ENCODE data around the gene MRPL44. TPM values are rescaled to one million over a fixed set of nuclear protein-coding genes. Genes with fewer than 3 reads are reported as not detected.
"Not testable (repeated sequence)": the region's sequence is repeated elsewhere in the genome, so short reads cannot be mapped to it uniquely, and the experiment has no call there.

Gene MRPL44
- total RNA-seq, 1 donor from 2014 or later = 37.4 TPM

DNA sequence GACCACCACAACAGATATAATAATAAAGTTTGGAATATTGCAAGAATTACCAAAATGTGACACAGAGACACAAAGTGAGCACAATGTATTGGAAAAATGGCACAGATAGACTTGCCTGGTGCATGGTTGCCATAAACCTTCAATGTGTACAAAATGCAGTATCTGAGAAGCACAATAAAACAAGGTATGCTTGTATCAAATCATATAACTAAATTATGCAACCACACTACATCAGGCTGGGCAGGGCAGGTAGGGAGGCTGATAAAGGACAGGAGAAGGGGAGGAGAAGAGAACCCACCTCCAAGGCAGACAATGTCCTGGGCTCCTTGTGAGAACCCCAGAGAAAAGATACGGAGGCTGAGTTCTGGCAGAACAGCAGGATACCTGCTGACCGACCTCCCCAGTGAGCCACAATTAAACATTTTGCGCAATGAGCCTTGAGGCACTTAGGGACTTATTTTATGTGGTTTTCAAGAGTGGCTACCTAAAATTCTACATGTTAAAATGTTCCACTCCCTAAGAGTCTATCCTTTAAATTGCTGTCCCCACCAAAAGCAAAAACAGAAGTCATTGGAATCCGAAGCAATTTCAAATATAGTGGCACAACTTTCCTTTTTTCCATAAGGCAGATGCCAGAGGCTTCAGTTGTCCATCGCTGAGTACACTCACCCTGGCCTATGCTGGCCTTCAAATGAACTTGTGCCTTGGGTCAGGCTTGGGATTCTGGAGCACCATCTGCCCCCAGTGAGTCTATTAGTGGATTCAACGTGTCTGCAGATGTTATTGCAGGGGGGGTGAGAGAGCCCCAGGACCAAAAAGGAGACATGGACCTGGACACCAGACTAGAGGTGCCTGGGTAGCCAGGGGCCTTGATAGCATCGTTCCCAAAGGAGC is 28.9 kb upstream of the MRPL44 start:
- intact Hi-C loops (cut with micrococcal nuclease) = loop anchor here (1.0 kb wide), 1 partner anchor 9 kb away; no protein-coding TSS in a partner anchor
- Mint-ChIP-seq H3K9me3 (no peaks in the 10 kb centered on the region), H3K36me3 (ENCODE audit: low read depth) (peaks cover 23% of the 10 kb centered on the region), H3K27ac (no peak overlapping the region), H3K4me3 (no peak overlapping the region), H3K27me3 (no peaks in the 10 kb centered on the region), H3K4me1 (peaks cover 38% of the 10 kb centered on the region)
- no peak for DNase-seq

DNA sequence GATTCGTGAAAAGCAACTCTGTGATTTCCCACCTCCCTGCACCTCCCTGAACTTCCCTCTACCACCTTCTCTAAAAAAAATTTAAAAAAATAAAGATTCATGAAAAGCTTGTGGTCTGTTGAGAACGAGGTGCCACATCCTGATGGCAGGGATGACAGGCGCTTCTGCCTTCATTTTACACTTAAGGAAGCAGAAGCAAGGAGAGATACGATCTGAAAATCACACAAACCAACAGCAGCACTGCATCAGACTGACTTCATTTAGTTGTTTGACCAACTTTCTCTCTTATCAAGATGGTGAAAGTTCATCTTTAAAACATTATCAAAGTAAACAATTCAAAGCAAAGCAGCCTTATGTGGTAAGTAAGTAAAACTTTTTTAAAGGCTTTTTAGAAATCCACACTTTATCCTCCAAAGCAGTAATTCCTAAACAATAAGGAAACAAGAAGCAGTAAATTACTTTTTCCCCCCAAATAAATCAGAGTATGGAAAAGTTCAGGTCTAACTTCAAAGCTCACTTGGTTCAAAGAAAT is 27.6 kb upstream of the MRPL44 start:
- DNase-seq = peak; percentile 75
- intact Hi-C loops (cut with micrococcal nuclease) = loop anchor here (1.0 kb wide), 1 partner anchor 8 kb away; no protein-coding TSS in a partner anchor
- Mint-ChIP-seq H3K36me3 (ENCODE audit: low read depth) (peaks cover 20% of the 10 kb centered on the region), H3K27me3 (no peaks in the 10 kb centered on the region), H3K9me3 (no peaks in the 10 kb centered on the region), H3K4me1 (peaks cover 43% of the 10 kb centered on the region), H3K27ac (peak overlapping the region; percentile 82), H3K4me3 (peak overlapping the region; percentile 47)

- no peak for DNase-seq
- peaks cover 50% of the 10 kb centered on the region for H3K4me1 Mint-ChIP-seq
- H3K27me3 Mint-ChIP-seq = no peaks in the 10 kb centered on the region
- H3K9me3 Mint-ChIP-seq = no peaks in the 10 kb centered on the region
- peak overlapping the region; percentile 82 for H3K27ac Mint-ChIP-seq
- H3K4me3 Mint-ChIP-seq = peak overlapping the region; percentile 47
- intact Hi-C loops (cut with micrococcal nuclease) = no loop called here
- H3K36me3 Mint-ChIP-seq (ENCODE audit: low read depth) = peaks cover 19% of the 10 kb centered on the region
Observed at GRCh38 chr2:223930103-223930976, 26.9 kb upstream of the MRPL44 start.

GRCh38 chr2:223932816-223933800 is 24.2 kb upstream of the MRPL44 start:
- intact Hi-C loops (cut with micrococcal nuclease) = no loop called here
- H3K9me3 Mint-ChIP-seq = no peaks in the 10 kb centered on the region

GRCh38 chr2:223934870-223935269 is 22.4 kb upstream of the MRPL44 start:
- H3K36me3 Mint-ChIP-seq (ENCODE audit: low read depth) = peaks cover 19% of the 10 kb centered on the region
- H3K4me1 Mint-ChIP-seq = peaks cover 67% of the 10 kb centered on the region
- H3K4me3 Mint-ChIP-seq = no peak overlapping the region
- no peaks in the 10 kb centered on the region for H3K9me3 Mint-ChIP-seq
- DNase-seq = no peak
- H3K27me3 Mint-ChIP-seq = no peaks in the 10 kb centered on the region
- H3K27ac Mint-ChIP-seq = no peak overlapping the region
- intact Hi-C loops (cut with micrococcal nuclease) = no loop called here

More at GRCh38 chr2:223932816-223933800, 24.2 kb upstream of the MRPL44 start:
- Mint-ChIP-seq H3K4me3 (no peak overlapping the region), H3K27me3 (no peaks in the 10 kb centered on the region), H3K27ac (no peak overlapping the region), H3K4me1 (peaks cover 64% of the 10 kb centered on the region), H3K36me3 (ENCODE audit: low read depth) (peaks cover 9% of the 10 kb centered on the region)
- no peak for DNase-seq

DNA sequence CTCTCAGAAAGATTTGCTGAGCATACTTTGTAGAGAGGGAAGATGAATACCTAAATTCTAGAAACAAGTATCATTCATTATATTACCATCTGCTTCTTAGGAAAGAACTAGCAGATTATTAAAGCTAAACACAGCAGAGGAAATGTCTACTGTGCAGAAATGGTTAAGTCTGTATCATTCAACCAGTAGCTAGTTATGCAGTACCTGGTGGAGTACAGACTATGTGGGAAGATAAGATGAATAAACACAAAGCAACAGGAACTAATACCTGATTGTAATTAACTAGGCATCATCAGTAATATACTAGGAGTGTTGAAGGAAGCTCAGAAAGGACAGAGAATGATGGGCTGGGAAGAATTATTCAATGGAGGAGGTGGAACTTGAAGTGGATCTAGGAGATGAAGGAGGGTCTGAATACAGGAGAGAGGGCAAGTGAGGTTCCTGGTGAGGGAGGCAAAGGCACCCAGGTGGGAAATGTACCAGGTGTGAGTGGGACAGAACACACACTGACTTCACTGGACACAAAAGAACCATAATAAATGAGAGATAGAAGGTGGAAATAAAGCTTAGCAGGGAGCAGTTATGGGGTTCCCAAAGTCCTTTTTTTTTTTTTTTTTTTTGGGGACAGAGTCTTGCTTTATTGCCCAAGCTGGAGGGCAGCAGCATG is 21.7 kb upstream of the MRPL44 start:
- Mint-ChIP-seq H3K4me3 (peak overlapping the region; percentile 0), H3K9me3 (no peaks in the 10 kb centered on the region), H3K36me3 (ENCODE audit: low read depth) (peaks cover 20% of the 10 kb centered on the region), H3K27ac (peak overlapping the region; percentile 4), H3K27me3 (no peaks in the 10 kb centered on the region), H3K4me1 (peaks cover 60% of the 10 kb centered on the region)
- intact Hi-C loops (cut with micrococcal nuclease) = loop anchor here (2.0 kb wide), 2 partner anchors 13 to 39 kb away; no protein-coding TSS in a partner anchor
- DNase-seq = no peak

DNA sequence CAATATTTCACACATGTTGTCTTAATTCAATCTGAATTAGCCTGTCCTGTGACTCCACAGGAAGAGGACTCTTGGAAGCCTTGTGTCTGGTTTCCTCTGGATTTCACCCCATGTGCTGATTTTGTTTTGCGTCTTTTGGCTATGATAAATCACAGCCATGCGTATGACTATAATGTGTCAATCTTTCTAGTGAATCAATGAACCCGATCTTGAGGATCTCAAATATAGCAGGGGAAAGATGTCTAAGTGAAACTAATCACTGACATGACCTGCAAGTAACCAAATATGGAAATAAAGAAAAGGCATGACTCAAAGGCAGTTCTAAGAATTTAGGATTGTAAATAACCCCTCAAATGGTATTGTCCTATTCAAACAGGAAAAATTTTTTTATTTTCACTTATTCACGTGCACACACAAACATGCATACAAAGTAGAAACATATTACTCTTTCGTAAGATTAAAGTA is 20.4 kb upstream of the MRPL44 start:
- DNase-seq = no peak
- H3K4me1 Mint-ChIP-seq = peaks cover 61% of the 10 kb centered on the region
- peak overlapping the region; percentile 48 for H3K4me3 Mint-ChIP-seq
- intact Hi-C loops (cut with micrococcal nuclease) = loop anchor here (1.0 to 2.0 kb wide), 3 partner anchors 8 to 40 kb away; no protein-coding TSS in a partner anchor
- H3K27ac Mint-ChIP-seq = peak overlapping the region; percentile 62
- H3K36me3 Mint-ChIP-seq (ENCODE audit: low read depth) = peaks cover 28% of the 10 kb centered on the region
- H3K9me3 Mint-ChIP-seq = peaks cover 4% of the 10 kb centered on the region
- H3K27me3 Mint-ChIP-seq = no peaks in the 10 kb centered on the region

DNA sequence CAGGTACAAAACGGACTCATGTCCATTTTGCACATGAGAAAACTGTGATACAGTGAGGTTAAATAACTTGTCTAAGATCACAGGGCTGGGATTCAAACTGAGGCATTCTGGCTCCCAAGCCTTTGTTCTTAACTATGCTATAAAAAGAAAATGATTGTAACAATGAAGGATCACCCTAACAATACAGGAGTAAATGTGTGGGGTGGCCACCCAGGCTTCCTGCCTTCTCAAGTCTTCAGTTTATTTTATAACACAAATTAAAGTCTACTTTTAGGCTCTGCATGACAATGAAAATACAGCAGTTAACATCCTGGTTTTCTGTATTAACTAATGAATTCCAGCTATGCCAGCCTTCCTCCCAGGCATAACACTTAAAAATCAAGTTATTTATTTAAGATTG is 19.7 kb upstream of the MRPL44 start:
- intact Hi-C loops (cut with micrococcal nuclease) = loop anchor here (1.0 to 2.0 kb wide), 3 partner anchors 8 to 41 kb away; no protein-coding TSS in a partner anchor
- no peaks in the 10 kb centered on the region for H3K27me3 Mint-ChIP-seq
- peaks cover 63% of the 10 kb centered on the region for H3K4me1 Mint-ChIP-seq
- H3K36me3 Mint-ChIP-seq (ENCODE audit: low read depth) = peaks cover 28% of the 10 kb centered on the region
- no peak for DNase-seq
- peak overlapping the region; percentile 62 for H3K27ac Mint-ChIP-seq
- H3K4me3 Mint-ChIP-seq = peak overlapping the region; percentile 48
- peaks cover 4% of the 10 kb centered on the region for H3K9me3 Mint-ChIP-seq

GRCh38 chr2:223939438-223939837 is 17.8 kb upstream of the MRPL44 start:
- Mint-ChIP-seq H3K4me1 (peaks cover 65% of the 10 kb centered on the region), H3K36me3 (ENCODE audit: low read depth) (peaks cover 32% of the 10 kb centered on the region), H3K4me3 (peak overlapping the region; percentile 55), H3K27ac (peak overlapping the region; percentile 55)
- H3K27me3 Mint-ChIP-seq; DNase-seq; H3K9me3 Mint-ChIP-seq; intact Hi-C loops (cut with micrococcal nuclease): not testable (repeated sequence)

GRCh38 chr2:223941579-223942277 is 15.5 kb upstream of the MRPL44 start:
- DNase-seq = peak; percentile 89
- Mint-ChIP-seq H3K4me3 (peak overlapping the region; percentile 76), H3K36me3 (ENCODE audit: low read depth) (peaks cover 27% of the 10 kb centered on the region), H3K9me3 (peaks cover 4% of the 10 kb centered on the region), H3K4me1 (peaks cover 56% of the 10 kb centered on the region), H3K27ac (peak overlapping the region; percentile 90), H3K27me3 (no peaks in the 10 kb centered on the region)
- intact Hi-C loops (cut with micrococcal nuclease) = loop anchor here (1.0 to 5.0 kb wide), 6 partner anchors 9 to 986 kb away; partner anchors contain the start of genes AP1S3, CUL3 and MRPL44

DNA sequence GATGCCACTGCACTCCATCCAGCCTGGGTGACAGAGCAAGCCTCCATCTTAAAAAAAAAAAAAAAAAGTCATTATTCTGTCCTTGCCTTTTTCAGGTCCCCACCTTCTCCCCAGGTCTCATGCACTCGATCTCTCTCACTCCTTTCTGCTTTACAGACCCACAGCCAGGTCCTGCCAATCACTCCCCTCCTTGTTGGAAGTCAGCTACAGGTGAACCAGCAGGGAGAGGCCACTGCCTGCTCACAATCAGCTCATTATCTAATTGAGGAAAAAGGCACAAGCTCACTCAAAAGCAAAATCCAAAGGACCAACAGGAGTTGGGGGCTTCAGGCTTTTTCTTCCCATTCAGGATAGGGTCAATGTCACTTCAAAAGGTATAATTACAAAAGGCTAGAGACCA is 14.1 kb upstream of the MRPL44 start:
- Mint-ChIP-seq H3K36me3 (ENCODE audit: low read depth) (peaks cover 27% of the 10 kb centered on the region), H3K27me3 (no peaks in the 10 kb centered on the region), H3K27ac (peak overlapping the region; percentile 94), H3K4me3 (peak overlapping the region; percentile 91), H3K9me3 (peaks cover 4% of the 10 kb centered on the region), H3K4me1 (peaks cover 55% of the 10 kb centered on the region)
- DNase-seq = no peak
- intact Hi-C loops (cut with micrococcal nuclease) = loop anchor here (5.0 kb wide), 3 partner anchors 106 to 984 kb away; partner anchors contain the start of genes AP1S3 and CUL3

All from activated CD4-positive, alpha-beta T cell treated with anti-CD3 and anti-CD28 coated beads, Interleukin-2, amount 10 ng/mL, durations not matched to agents 24 days and 14 days (primary cell).